Spleen (tissue), 7 donors: ENCODE measurements around the gene IFNE.

Experiments used
- POLR2A ChIP-seq, 3 donors: fragments of 450-650 bp; IDR thresholded peaks; one replicate each; pipeline ENCODE4 v1.5.1; 2017; ENCODE audit warnings: antibody characterized with exemption in 3 of 3, mild to moderate bottlenecking in 1 of 3
- POLR2AphosphoS5 ChIP-seq, 3 donors: sonication (generic); formaldehyde crosslinking; IDR thresholded peaks; one replicate each; pipeline ENCODE4 v1.5.1; 2017; ENCODE audit warnings: antibody characterized with exemption in 3 of 3
- TF ChIP-seq, protein P1 (sequence below), 11 experiments: fragments of 200-600 bp in 7 of 11; fragments of 450-650 bp in 4 of 11; sonication (generic) in 4 of 11; IDR thresholded peaks in 8 of 11; conservative IDR thresholded peaks in 3 of 11; 1 replicate in 7 of 11; 2 replicates in 4 of 11; pipeline versions ENCODE4 v1.4.0 to v1.8.0; 2016 to 2021; ENCODE audit warnings: antibody characterized with exemption in 11 of 11, inconsistent platforms in 4 of 11, mild to moderate bottlenecking in 1 of 11
- donor health status: DM: no; HTN: no; CAD: no; lungs with moderate emphysema.
- donor health status: DM: no; HTN: no; CAD: no.
- donor health status: DM: no; HTN: no; CAD: no.

GRCh38 chr9:21504113-21504512 is 22.0 kb upstream of the IFNE start:
- TF ChIP-seq, protein P1, sequence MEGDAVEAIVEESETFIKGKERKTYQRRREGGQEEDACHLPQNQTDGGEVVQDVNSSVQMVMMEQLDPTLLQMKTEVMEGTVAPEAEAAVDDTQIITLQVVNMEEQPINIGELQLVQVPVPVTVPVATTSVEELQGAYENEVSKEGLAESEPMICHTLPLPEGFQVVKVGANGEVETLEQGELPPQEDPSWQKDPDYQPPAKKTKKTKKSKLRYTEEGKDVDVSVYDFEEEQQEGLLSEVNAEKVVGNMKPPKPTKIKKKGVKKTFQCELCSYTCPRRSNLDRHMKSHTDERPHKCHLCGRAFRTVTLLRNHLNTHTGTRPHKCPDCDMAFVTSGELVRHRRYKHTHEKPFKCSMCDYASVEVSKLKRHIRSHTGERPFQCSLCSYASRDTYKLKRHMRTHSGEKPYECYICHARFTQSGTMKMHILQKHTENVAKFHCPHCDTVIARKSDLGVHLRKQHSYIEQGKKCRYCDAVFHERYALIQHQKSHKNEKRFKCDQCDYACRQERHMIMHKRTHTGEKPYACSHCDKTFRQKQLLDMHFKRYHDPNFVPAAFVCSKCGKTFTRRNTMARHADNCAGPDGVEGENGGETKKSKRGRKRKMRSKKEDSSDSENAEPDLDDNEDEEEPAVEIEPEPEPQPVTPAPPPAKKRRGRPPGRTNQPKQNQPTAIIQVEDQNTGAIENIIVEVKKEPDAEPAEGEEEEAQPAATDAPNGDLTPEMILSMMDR (IDR thresholded peaks at IDR 0.05 in 8 of 11, conservative IDR thresholded peaks at IDR 0.05 in 3 of 11): no peak
- no peak for TF ChIP-seq POLR2AphosphoS5 (IDR thresholded peaks at IDR 0.05)
- TF ChIP-seq POLR2A (IDR thresholded peaks at IDR 0.05): no peak
